ENCODE results near the gene CDC73.

- TF ChIP-seq CTCF (IDR thresholded peaks at IDR 0.05 in 2 of 3, conservative IDR thresholded peaks at IDR 0.05 in 1 of 3; ENCODE audit: control insufficient read depth in 2 of 3, extremely low read depth in 1 of 3, insufficient read depth in 1 of 3, low read depth in 3 of 3, low read length in 3 of 3) (no peak), KDM1A (IDR thresholded peaks at IDR 0.05; ENCODE audit: borderline replicate concordance) (no peak), RAD51 (IDR thresholded peaks at IDR 0.05) (no peak), SMC3 (IDR thresholded peaks at IDR 0.05; ENCODE audit: borderline replicate concordance, low read length) (no peak), USF2 (IDR thresholded peaks at IDR 0.05; ENCODE audit: borderline replicate concordance, low read depth, low read length) (no peak), EZH2 (IDR thresholded peaks at IDR 0.05; ENCODE audit: borderline replicate concordance, control insufficient read depth, low read depth, low read length) (no peak), CREB1 (IDR thresholded peaks at IDR 0.05; ENCODE audit: low read depth) (no peak), SIN3A (IDR thresholded peaks at IDR 0.05; ENCODE audit: low read depth, low read length) (no peak), YY1 (IDR thresholded peaks at IDR 0.05; ENCODE audit: low read depth, low read length) (no peak), JUND (IDR thresholded peaks at IDR 0.05; ENCODE audit: low read depth, low read length) (no peak), POLR2AphosphoS5 (IDR thresholded peaks at IDR 0.05; ENCODE audit: low read length) (no peak), POLR2A (IDR thresholded peaks at IDR 0.05; ENCODE audit: low read depth, low read length) (no peak)
These were observed 92.2 kb downstream of the CDC73 start for GRCh38 chr1:193213998-193214397.
